Measurements from ENCODE around the gene SLC30A5. TPM values are rescaled to one million over a fixed set of nuclear protein-coding genes. Genes with fewer than 3 reads are reported as not detected.

The SLC30A5 gene
- total and polyA plus RNA-seq, 2 of the 13 experiments (the other 11 are each of a cell fraction or from before 2014, with no cell fraction given), result 46.0 to 53.6 TPM

- peak; percentile 95 for TF ChIP-seq RFX5 (IDR thresholded peaks at IDR 0.05; ENCODE audit: low read depth, low read length)
- TF ChIP-seq TEAD3 (CRISPR knock-in tag; optimal IDR thresholded peaks at IDR 0.05; ENCODE audit: borderline replicate concordance), result peak; percentile 68
- peak; percentile 46; the same call in 1 of the 2 replicates for TF ChIP-seq CREBL2 (CRISPR knock-in tag; IDR thresholded peaks at IDR 0.05; ENCODE audit: borderline replicate concordance)
- no peak for TF ChIP-seq PLRG1 (conservative IDR thresholded peaks at IDR 0.05)
- TF ChIP-seq ELF1 (CRISPR knock-in tag; IDR thresholded peaks at IDR 0.05), result peak; percentile 67; the same call in 1 of the 2 replicates
- no peak for TF ChIP-seq ZNF609 (CRISPR knock-in tag; IDR thresholded peaks at IDR 0.05; ENCODE audit: borderline replicate concordance)
- no peak for TF ChIP-seq ZNF280B (CRISPR knock-in tag; IDR thresholded peaks at IDR 0.05; ENCODE audit: borderline replicate concordance)
- TF ChIP-seq ZBTB26 (CRISPR knock-in tag; IDR thresholded peaks at IDR 0.05; ENCODE audit: borderline replicate concordance), result 0 out of 2 replicates have a peak, but pooled peaks have one; percentile 17
- TF ChIP-seq HES4 (CRISPR knock-in tag; IDR thresholded peaks at IDR 0.05; ENCODE audit: borderline replicate concordance), result peak; percentile 95
- TF ChIP-seq ARHGAP35 (CRISPR knock-in tag; IDR thresholded peaks at IDR 0.05; ENCODE audit: borderline replicate concordance), result peak; percentile 74; the same call in 1 of the 2 replicates
- 0 out of 2 replicates have a peak, but pooled peaks have one; percentile 58 for TF ChIP-seq ZNF879 (CRISPR knock-in tag; IDR thresholded peaks at IDR 0.05)
- TF ChIP-seq HNF4A (CRISPR knock-in tag; IDR thresholded peaks at IDR 0.05), result no peak
- TF ChIP-seq RARG (CRISPR knock-in tag; IDR thresholded peaks at IDR 0.05; ENCODE audit: low read depth), result no peak
- peak; percentile 13 for TF ChIP-seq DBP (CRISPR knock-in tag; IDR thresholded peaks at IDR 0.05; ENCODE audit: not compliant biosample characterization)
- no peak; the same call in none of the 2 replicates for TF ChIP-seq TFE3 (CRISPR knock-in tag; IDR thresholded peaks at IDR 0.05)
- TF ChIP-seq LCORL (IDR thresholded peaks at IDR 0.05), result no peak
- peak; percentile 61; the same call in 1 of the 2 replicates for TF ChIP-seq LCORL (CRISPR knock-in tag; IDR thresholded peaks at IDR 0.05)
Observed at GRCh38 chr5:69093771-69094482, at the start of gene SLC30A5 (continued).
